MM.1S (cell line): ENCODE measurements around the gene FA2H.

Experiments
- DNase-seq: peaks from one replicate; pipeline ENCODE4 v3.0.0-alpha.2; 2015
- H2AFZ ChIP-seq: fragments of 300-600 bp; sonication (generic); 2 replicates; pipeline ENCODE4 v1.6.0; 2016; ENCODE audit warnings: antibody characterized with exemption, low read length
- H3F3A ChIP-seq: fragments of 300-600 bp; sonication (generic); 2 replicates; pipeline ENCODE4 v1.6.1; 2016; ENCODE audit warnings: mild to moderate bottlenecking, antibody characterized with exemption, low read length, moderate library complexity, mixed read lengths; ENCODE audit not compliant: insufficient read depth
- H3K27ac ChIP-seq: fragments of 300-600 bp; sonication (generic); 2 replicates; pipeline ENCODE4 v1.5.1; 2016; ENCODE audit warnings: mild to moderate bottlenecking, low read length
- H3K27me3 ChIP-seq: fragments of 300-600 bp; sonication (generic); replicated peaks from 2 replicates; pipeline ENCODE4 v1.6.0; 2016; ENCODE audit warnings: low read length; ENCODE audit not compliant: insufficient read depth
- H3K36me3 ChIP-seq: fragments of 300-600 bp; sonication (generic); replicated peaks from 2 replicates; pipeline ENCODE4 v1.6.1; 2016; ENCODE audit warnings: mild to moderate bottlenecking, low read length, mixed read lengths; ENCODE audit not compliant: insufficient read depth
- H3K4me1 ChIP-seq: fragments of 300-600 bp; sonication (generic); 2 replicates; pipeline ENCODE4 v1.6.1; 2016; ENCODE audit warnings: low read length, mixed read lengths
- H3K4me2 ChIP-seq: fragments of 300-600 bp; sonication (generic); 2 replicates; pipeline ENCODE4 v1.6.0; 2016; ENCODE audit warnings: low read depth, low read length
- H3K4me3 ChIP-seq: fragments of 300-600 bp; sonication (generic); 2 replicates; pipeline ENCODE4 v1.5.1; 2016; ENCODE audit warnings: low read length, mixed read lengths
- H3K79me2 ChIP-seq: fragments of 300-600 bp; sonication (generic); 2 replicates; pipeline ENCODE4 v1.6.1; 2016; ENCODE audit warnings: mixed run types, low read length, mixed read lengths
- H3K9ac ChIP-seq: fragments of 300-600 bp; sonication (generic); 2 replicates; pipeline ENCODE4 v1.6.1; 2016; ENCODE audit warnings: low read length, mixed read lengths
- H3K9me2 ChIP-seq: fragments of 300-600 bp; sonication (generic); replicated peaks from 2 replicates; pipeline ENCODE4 v1.6.1; 2016; ENCODE audit warnings: mild to moderate bottlenecking, low read length, mixed read lengths; ENCODE audit not compliant: insufficient read depth
- H3K9me3 ChIP-seq: fragments of 300-600 bp; sonication (generic); replicated peaks from 2 replicates; pipeline ENCODE4 v1.6.1; 2016; ENCODE audit warnings: mild to moderate bottlenecking, low read length, mixed read lengths; ENCODE audit not compliant: insufficient read depth
- H4K20me1 ChIP-seq: fragments of 300-600 bp; sonication (generic); 2 replicates; pipeline ENCODE4 v1.6.1; 2016; ENCODE audit warnings: mild to moderate bottlenecking, low read length, moderate library complexity, mixed read lengths; ENCODE audit not compliant: insufficient read depth
- EZH2 ChIP-seq: fragments of 300-600 bp; sonication (generic); optimal IDR thresholded peaks from 2 replicates; pipeline ENCODE3; 2017; ENCODE audit warnings: low read depth, mild to moderate bottlenecking, antibody characterized with exemption, low read length, mixed read lengths
- EZH2phosphoT487 ChIP-seq: fragments of 300-600 bp; sonication (generic); IDR thresholded peaks from 2 replicates; pipeline ENCODE4 v1.6.1; 2018; ENCODE audit warnings: antibody characterized with exemption, low read length
- TF ChIP-seq, protein P1 (sequence below): fragments of 300-600 bp; sonication (generic); IDR thresholded peaks from 2 replicates; pipeline ENCODE4 v1.5.1; 2016; ENCODE audit warnings: antibody characterized with exemption, low read length, mixed read lengths

Gene FA2H

GRCh38 chr16:74736531-74737157 lies 38.0 kb downstream of the FA2H start:
- Histone ChIP-seq H3K4me3 (no peak overlapping the region), H3K9me2 (no peaks in the 10 kb centered on the region), H3K4me1 (no peaks in the 10 kb centered on the region), H3K9me3 (no peaks in the 10 kb centered on the region), H3K9ac (no peak overlapping the region), H3K27me3 (no peaks in the 10 kb centered on the region), H3K4me2 (no peak overlapping the region), H3K79me2 (no peaks in the 10 kb centered on the region), H4K20me1 (no peaks in the 10 kb centered on the region), H3F3A (no peaks in the 10 kb centered on the region), H2AFZ (no peak overlapping the region), H3K36me3 (no peaks in the 10 kb centered on the region), H3K27ac (no peak overlapping the region)
- no peak for DNase-seq
- no peak for TF ChIP-seq EZH2phosphoT487
- no peak for TF ChIP-seq EZH2
- TF ChIP-seq, protein P1, sequence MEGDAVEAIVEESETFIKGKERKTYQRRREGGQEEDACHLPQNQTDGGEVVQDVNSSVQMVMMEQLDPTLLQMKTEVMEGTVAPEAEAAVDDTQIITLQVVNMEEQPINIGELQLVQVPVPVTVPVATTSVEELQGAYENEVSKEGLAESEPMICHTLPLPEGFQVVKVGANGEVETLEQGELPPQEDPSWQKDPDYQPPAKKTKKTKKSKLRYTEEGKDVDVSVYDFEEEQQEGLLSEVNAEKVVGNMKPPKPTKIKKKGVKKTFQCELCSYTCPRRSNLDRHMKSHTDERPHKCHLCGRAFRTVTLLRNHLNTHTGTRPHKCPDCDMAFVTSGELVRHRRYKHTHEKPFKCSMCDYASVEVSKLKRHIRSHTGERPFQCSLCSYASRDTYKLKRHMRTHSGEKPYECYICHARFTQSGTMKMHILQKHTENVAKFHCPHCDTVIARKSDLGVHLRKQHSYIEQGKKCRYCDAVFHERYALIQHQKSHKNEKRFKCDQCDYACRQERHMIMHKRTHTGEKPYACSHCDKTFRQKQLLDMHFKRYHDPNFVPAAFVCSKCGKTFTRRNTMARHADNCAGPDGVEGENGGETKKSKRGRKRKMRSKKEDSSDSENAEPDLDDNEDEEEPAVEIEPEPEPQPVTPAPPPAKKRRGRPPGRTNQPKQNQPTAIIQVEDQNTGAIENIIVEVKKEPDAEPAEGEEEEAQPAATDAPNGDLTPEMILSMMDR: no peak

GRCh38 chr16:74735554-74735953 lies 39.1 kb downstream of the FA2H start:
- H3K4me2 ChIP-seq: no peak overlapping the region
- H3K9me3 ChIP-seq: no peaks in the 10 kb centered on the region
- H3F3A ChIP-seq: no peaks in the 10 kb centered on the region
- H2AFZ ChIP-seq: no peak overlapping the region
- no peaks in the 10 kb centered on the region for H3K9me2 ChIP-seq
- no peaks in the 10 kb centered on the region for H3K79me2 ChIP-seq
- no peaks in the 10 kb centered on the region for H3K36me3 ChIP-seq
- TF ChIP-seq EZH2phosphoT487 (no peak), EZH2 (no peak)
- TF ChIP-seq, protein P1: no peak
- no peak for DNase-seq
- H4K20me1 ChIP-seq: no peaks in the 10 kb centered on the region
- no peaks in the 10 kb centered on the region for H3K27me3 ChIP-seq
- no peak overlapping the region for H3K27ac ChIP-seq
- H3K4me3 ChIP-seq: no peak overlapping the region
- no peaks in the 10 kb centered on the region for H3K4me1 ChIP-seq
- no peak overlapping the region for H3K9ac ChIP-seq

DNA sequence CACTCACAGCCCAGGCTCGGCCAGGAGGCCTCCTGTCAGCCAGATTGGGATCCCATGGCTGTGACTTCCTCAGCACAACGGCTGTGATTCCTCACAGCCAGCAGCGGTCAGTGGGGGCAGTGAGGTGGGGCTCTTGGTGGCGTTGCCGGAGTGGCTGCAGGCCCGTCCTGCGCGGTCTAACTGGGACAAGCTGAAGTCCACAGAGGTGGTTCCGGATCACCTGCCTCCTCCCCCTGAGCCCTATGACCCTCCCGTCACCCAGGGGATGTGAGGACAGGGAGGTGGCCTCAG lies 39.5 kb downstream of the FA2H start:
- no peak overlapping the region for H3K9ac ChIP-seq
- no peak overlapping the region for H3K4me2 ChIP-seq

More for the DNA sequence above, 39.5 kb downstream of the FA2H start:
- no peaks in the 10 kb centered on the region for H3F3A ChIP-seq
- H3K4me1 ChIP-seq: no peaks in the 10 kb centered on the region
- H3K27ac ChIP-seq: no peak overlapping the region
- H3K79me2 ChIP-seq: no peaks in the 10 kb centered on the region
- no peaks in the 10 kb centered on the region for H3K9me3 ChIP-seq
- H4K20me1 ChIP-seq: no peaks in the 10 kb centered on the region
- no peak for TF ChIP-seq EZH2phosphoT487
- TF ChIP-seq, protein P1: no peak
- no peak for TF ChIP-seq EZH2
- no peaks in the 10 kb centered on the region for H3K27me3 ChIP-seq
- H3K36me3 ChIP-seq: no peaks in the 10 kb centered on the region
- DNase-seq: no peak
- H3K9me2 ChIP-seq: no peaks in the 10 kb centered on the region
- no peak overlapping the region for H2AFZ ChIP-seq
- no peak overlapping the region for H3K4me3 ChIP-seq
